Measurements from ENCODE around the gene LRIG1. TPM values are rescaled to one million over a fixed set of nuclear protein-coding genes. Genes with fewer than 3 reads are reported as not detected.

Gene LRIG1
- total and polyA plus RNA-seq, 9 of the 15 experiments (the other 6 are each of a cell fraction or from before 2014, with no cell fraction given) = 0.05 to 0.38 (median 0.13) TPM; not detected in 3

DNA sequence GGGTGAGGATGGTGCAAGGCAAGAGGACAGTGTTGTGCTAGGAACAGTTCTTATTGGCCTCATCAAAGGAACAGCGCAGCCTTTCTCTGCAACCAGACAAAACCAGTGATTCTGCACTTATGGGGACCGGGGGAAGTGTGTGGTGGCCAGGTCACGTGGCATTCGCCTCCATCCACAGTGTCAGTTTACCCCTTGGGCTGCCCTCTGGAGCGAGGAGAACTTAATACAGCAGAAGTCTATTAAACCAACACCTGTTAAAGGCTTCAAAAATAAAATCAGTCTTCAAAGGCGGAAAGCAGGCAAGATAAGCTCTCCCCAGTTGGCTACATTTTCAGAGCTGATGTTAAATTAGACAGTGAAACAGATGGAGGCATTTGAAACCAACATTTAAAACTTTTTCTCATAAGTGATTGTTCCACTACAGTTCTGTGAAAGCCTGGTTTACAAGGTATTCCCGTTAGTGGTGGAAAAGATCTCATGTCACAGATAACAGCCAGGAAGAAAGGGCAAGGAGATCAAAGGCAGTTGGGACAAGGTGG is 75.2 kb downstream of the LRIG1 start:
- 0% methylated on average over 7 of the region's 7 CpGs for WGBS (ENCODE audit: insufficient coverage, low coverage, missing lambda C conversion rate)
- no peak for ATAC-seq

More for the DNA sequence above, 75.2 kb downstream of the LRIG1 start:
- Histone ChIP-seq H3K79me2 (ENCODE audit: control insufficient read depth, insufficient read depth, low read length) (no peaks in the 10 kb centered on the region), H4K20me1 (replicated peaks; ENCODE audit: control insufficient read depth, insufficient read depth, low read length) (no peaks in the 10 kb centered on the region; the same call in 1 of the 2 replicates), H3K4me3 (no peak overlapping the region), H3K27ac (ENCODE audit: extremely low read depth, low read depth, low read length) (no peak overlapping the region), H3K9ac (ENCODE audit: insufficient read depth in 1 of 2, low read depth in 2 of 2, low read length in 2 of 2) (no peak overlapping the region), H3K36me3 (ENCODE audit: control insufficient read depth, insufficient read depth, low read length) (no peaks in the 10 kb centered on the region), H3K4me1 (replicated peaks in 1 of 2; ENCODE audit: control insufficient read depth in 2 of 2, insufficient read depth in 2 of 2, low read length in 2 of 2) (no peaks in the 10 kb centered on the region), H3K9me3 (replicated peaks; ENCODE audit: control insufficient read depth, insufficient read depth, low read depth, low read length) (no peaks in the 10 kb centered on the region), H3K4me2 (ENCODE audit: insufficient read depth, low read length) (no peak overlapping the region), H3K9me1 (ENCODE audit: control insufficient read depth, insufficient read depth, low read length) (no peaks in the 10 kb centered on the region), H3K27me3 (ENCODE audit: control insufficient read depth in 2 of 2, insufficient read depth in 2 of 2, low read length in 2 of 2) (peaks cover 4 to 14% of the 10 kb centered on the region in 2 experiments; a peak in 3 of 5 replicates), H2AFZ (ENCODE audit: low read depth, low read length) (no peak overlapping the region)
- in situ Hi-C loops (cut with MboI) (no loop called here), intact Hi-C loops (cut with micrococcal nuclease) (no loop called here)
- FAIRE-seq (no peak), DNase-seq (ENCODE audit: extremely low read depth in 1 of 4, low spot score in 3 of 4) (no peak)
- CTCF ChIA-PET (ENCODE audit: low intra/inter-chr PET ratio) = no interaction called here
- POLR2A ChIA-PET = no interaction called here
- TF ChIP-seq LARP7 (IDR thresholded peaks at IDR 0.05) = no peak
- TF ChIP-seq, protein P1, sequence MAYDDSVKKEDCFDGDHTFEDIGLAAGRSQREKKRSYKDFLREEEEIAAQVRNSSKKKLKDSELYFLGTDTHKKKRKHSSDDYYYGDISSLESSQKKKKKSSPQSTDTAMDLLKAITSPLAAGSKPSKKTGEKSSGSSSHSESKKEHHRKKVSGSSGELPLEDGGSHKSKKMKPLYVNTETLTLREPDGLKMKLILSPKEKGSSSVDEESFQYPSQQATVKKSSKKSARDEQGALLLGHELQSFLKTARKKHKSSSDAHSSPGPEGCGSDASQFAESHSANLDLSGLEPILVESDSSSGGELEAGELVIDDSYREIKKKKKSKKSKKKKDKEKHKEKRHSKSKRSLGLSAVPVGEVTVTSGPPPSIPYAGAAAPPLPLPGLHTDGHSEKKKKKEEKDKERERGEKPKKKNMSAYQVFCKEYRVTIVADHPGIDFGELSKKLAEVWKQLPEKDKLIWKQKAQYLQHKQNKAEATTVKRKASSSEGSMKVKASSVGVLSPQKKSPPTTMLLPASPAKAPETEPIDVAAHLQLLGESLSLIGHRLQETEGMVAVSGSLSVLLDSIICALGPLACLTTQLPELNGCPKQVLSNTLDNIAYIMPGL (CRISPR knock-in tag; IDR thresholded peaks at IDR 0.05) = no peak
- TF ChIP-seq, protein P2, sequence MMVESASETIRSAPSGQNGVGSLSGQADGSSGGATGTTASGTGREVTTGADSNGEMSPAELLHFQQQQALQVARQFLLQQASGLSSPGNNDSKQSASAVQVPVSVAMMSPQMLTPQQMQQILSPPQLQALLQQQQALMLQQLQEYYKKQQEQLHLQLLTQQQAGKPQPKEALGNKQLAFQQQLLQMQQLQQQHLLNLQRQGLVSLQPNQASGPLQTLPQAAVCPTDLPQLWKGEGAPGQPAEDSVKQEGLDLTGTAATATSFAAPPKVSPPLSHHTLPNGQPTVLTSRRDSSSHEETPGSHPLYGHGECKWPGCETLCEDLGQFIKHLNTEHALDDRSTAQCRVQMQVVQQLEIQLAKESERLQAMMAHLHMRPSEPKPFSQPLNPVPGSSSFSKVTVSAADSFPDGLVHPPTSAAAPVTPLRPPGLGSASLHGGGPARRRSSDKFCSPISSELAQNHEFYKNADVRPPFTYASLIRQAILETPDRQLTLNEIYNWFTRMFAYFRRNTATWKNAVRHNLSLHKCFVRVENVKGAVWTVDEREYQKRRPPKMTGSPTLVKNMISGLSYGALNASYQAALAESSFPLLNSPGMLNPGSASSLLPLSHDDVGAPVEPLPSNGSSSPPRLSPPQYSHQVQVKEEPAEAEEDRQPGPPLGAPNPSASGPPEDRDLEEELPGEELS (CRISPR knock-in tag; IDR thresholded peaks at IDR 0.05; ENCODE audit: borderline replicate concordance) = no peak
- TF ChIP-seq PRPF4 (IDR thresholded peaks at IDR 0.05; ENCODE audit: insufficient read depth, low read depth, low read length, poor library complexity, severe bottlenecking) = no peak
- no peak for TF ChIP-seq FOXP1 (CRISPR knock-in tag; IDR thresholded peaks at IDR 0.05)
- TF ChIP-seq, protein P3, sequence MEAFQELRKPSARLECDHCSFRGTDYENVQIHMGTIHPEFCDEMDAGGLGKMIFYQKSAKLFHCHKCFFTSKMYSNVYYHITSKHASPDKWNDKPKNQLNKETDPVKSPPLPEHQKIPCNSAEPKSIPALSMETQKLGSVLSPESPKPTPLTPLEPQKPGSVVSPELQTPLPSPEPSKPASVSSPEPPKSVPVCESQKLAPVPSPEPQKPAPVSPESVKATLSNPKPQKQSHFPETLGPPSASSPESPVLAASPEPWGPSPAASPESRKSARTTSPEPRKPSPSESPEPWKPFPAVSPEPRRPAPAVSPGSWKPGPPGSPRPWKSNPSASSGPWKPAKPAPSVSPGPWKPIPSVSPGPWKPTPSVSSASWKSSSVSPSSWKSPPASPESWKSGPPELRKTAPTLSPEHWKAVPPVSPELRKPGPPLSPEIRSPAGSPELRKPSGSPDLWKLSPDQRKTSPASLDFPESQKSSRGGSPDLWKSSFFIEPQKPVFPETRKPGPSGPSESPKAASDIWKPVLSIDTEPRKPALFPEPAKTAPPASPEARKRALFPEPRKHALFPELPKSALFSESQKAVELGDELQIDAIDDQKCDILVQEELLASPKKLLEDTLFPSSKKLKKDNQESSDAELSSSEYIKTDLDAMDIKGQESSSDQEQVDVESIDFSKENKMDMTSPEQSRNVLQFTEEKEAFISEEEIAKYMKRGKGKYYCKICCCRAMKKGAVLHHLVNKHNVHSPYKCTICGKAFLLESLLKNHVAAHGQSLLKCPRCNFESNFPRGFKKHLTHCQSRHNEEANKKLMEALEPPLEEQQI (IDR thresholded peaks at IDR 0.05) = no peak
- no TSS peak for BruUV-seq (replicated peaks)
